Uterus (tissue), 2 donors: Measurements from ENCODE around the gene NDUFS3.

Experiments used
- POLR2A ChIP-seq, 2 donors: fragments of 450-650 bp; IDR thresholded peaks; one replicate each; pipeline ENCODE4 v1.6.1; 2016; ENCODE audit warnings: antibody characterized with exemption in 2 of 2, mild to moderate bottlenecking in 1 of 2, moderate library complexity in 1 of 2
- TF ChIP-seq, protein P1 (sequence below), 4 experiments: fragments of 200-600 bp in 2 of 4; fragments of 450-650 bp in 2 of 4; sonication (generic) in 2 of 4; IDR thresholded peaks; one replicate each; pipeline ENCODE4 v1.5.1; 2016 to 2019; ENCODE audit warnings: antibody characterized with exemption in 4 of 4, mild to moderate bottlenecking in 2 of 4, moderate library complexity in 1 of 4

DNA sequence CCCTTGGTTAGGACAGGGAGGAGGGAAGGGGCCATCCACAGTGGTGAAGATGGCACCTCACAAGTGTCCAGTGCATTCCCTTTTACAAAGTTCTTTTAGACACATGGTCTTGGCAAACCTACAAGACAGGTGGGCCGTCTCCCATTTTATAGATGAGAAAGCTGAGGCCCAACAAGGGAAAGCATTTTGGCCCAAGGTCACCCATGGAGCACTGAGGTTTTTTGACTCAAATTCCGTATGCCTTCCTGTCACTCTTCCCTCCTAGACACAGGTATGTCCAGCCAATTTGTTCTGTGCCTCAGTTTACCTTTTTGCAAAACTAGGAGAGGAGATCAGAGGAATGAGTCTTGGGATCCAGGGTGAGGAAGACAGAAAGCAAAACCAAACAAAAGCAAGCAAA is 14.1 kb downstream of the NDUFS3 start:
- TF ChIP-seq, protein P1, sequence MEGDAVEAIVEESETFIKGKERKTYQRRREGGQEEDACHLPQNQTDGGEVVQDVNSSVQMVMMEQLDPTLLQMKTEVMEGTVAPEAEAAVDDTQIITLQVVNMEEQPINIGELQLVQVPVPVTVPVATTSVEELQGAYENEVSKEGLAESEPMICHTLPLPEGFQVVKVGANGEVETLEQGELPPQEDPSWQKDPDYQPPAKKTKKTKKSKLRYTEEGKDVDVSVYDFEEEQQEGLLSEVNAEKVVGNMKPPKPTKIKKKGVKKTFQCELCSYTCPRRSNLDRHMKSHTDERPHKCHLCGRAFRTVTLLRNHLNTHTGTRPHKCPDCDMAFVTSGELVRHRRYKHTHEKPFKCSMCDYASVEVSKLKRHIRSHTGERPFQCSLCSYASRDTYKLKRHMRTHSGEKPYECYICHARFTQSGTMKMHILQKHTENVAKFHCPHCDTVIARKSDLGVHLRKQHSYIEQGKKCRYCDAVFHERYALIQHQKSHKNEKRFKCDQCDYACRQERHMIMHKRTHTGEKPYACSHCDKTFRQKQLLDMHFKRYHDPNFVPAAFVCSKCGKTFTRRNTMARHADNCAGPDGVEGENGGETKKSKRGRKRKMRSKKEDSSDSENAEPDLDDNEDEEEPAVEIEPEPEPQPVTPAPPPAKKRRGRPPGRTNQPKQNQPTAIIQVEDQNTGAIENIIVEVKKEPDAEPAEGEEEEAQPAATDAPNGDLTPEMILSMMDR (IDR thresholded peaks at IDR 0.05): no peak
- no peak for TF ChIP-seq POLR2A (IDR thresholded peaks at IDR 0.05)
